A549 (cell line): ENCODE results near the gene FAM240B. TPM values are rescaled to one million over a fixed set of nuclear protein-coding genes. Genes with fewer than 3 reads are reported as not detected.

Experiments used
- ATAC-seq, 2 experiments: fragments of 200-7000 bp in 1 of 2; fragments of >200 bp in 1 of 2; cut with Nextera tagmentation in 1 of 2; cut with Tn5 transposase in 1 of 2; 3 replicates each; pipeline versions ENCODE4 v1.8.0 to v1.9.1; 2018 to 2020; ENCODE audit warnings: mild to moderate bottlenecking in 1 of 2, moderate library complexity in 1 of 2
- CTCF ChIA-PET: fragments of 300-600 bp; sonication (Branson Sonifier 250); formaldehyde crosslinking; extraction: SDS; loops from one replicate; lab custom pipeline; 2021; ENCODE audit warnings: antibody characterized with exemption, inconsistent platforms; lab: Yijun Ruan, JAX
- POLR2A ChIA-PET: fragments of 350-600 bp; formaldehyde crosslinking; extraction: SDS; loops from one replicate; lab custom pipeline; 2021; ENCODE audit warnings: antibody characterized with exemption, inconsistent platforms; lab: Yijun Ruan, JAX
- DNase-seq, 2 experiments: peaks; one replicate each; pipeline versions ENCODE4 v3.0.0 to v3.0.0-alpha.2; 2011 to 2016; ENCODE audit warnings: low read depth in 1 of 2, low spot score in 1 of 2
- FAIRE-seq: peaks from 2 replicates; lab custom pipeline; 2011; peaks lifted over from hg19 to GRCh38; lab: Jason Lieb, UNC
- H3K27ac ChIP-seq, 2 experiments: fragments of >200 bp; sonication (Bioruptor Twin); formaldehyde crosslinking; 3 replicates each; pipeline ENCODE4 v1.5.1; 2016 to 2017
- H3K4me1 ChIP-seq: fragments of >200 bp; sonication (Bioruptor Twin); formaldehyde crosslinking; 3 replicates; pipeline ENCODE4 v1.6.1; 2016
- H3K4me2 ChIP-seq: fragments of >200 bp; sonication (Bioruptor Twin); formaldehyde crosslinking; 3 replicates; pipeline ENCODE4 v1.6.1; 2016
- H3K4me3 ChIP-seq: fragments of >200 bp; sonication (Bioruptor Twin); formaldehyde crosslinking; 3 replicates; pipeline ENCODE4 v1.5.1; 2016
- H3K9me3 ChIP-seq: fragments of >200 bp; sonication (Bioruptor Twin); formaldehyde crosslinking; 3 replicates; pipeline ENCODE4 v1.6.1; 2016
- BHLHE40 ChIP-seq: IDR thresholded peaks from 2 replicates; pipeline ENCODE4 v1.6.1; 2012; ENCODE audit warnings: low read depth, low read length, inconsistent platforms
- CBX2 ChIP-seq: fragments of 200-600 bp; sonication (generic); IDR thresholded peaks from 2 replicates; pipeline ENCODE4 v1.6.1; 2016; ENCODE audit warnings: low read depth, mild to moderate bottlenecking, borderline replicate concordance
- CHD2 ChIP-seq: fragments of 150-350 bp; IDR thresholded peaks from 2 replicates; pipeline ENCODE4 v1.6.1; 2014; ENCODE audit warnings: low read length; ENCODE audit not compliant: partially characterized antibody
- E2F6 ChIP-seq: IDR thresholded peaks from 2 replicates; pipeline ENCODE4 v1.6.1; 2012; ENCODE audit warnings: low read depth, borderline replicate concordance
- FOSB ChIP-seq: fragments of 250-450 bp; sonication (Bioruptor Pico); IDR thresholded peaks from 2 replicates; pipeline ENCODE4 v1.5.0; 2020; ENCODE audit warnings: mild to moderate bottlenecking, moderate library complexity
- HDAC2 ChIP-seq: fragments of 200-600 bp; sonication (generic); IDR thresholded peaks from 2 replicates; pipeline ENCODE4 v1.6.1; 2016
- HOXB13 ChIP-seq: fragments of 250-450 bp; sonication (Bioruptor Pico); IDR thresholded peaks from 2 replicates; pipeline ENCODE4 v1.5.0; 2020; ENCODE audit warnings: low read depth, mild to moderate bottlenecking, moderate library complexity
- HOXB5 ChIP-seq: fragments of 250-450 bp; sonication (Bioruptor Pico); IDR thresholded peaks from 2 replicates; pipeline ENCODE4 v1.5.0; 2020; ENCODE audit warnings: mild to moderate bottlenecking, moderate library complexity
- JUNB ChIP-seq: fragments of >200 bp; sonication (Bioruptor Twin); formaldehyde crosslinking; IDR thresholded peaks from 2 replicates; pipeline ENCODE4 v1.6.1; 2016
- KDM5A ChIP-seq: fragments of 200-600 bp; sonication (generic); IDR thresholded peaks from 2 replicates; pipeline ENCODE4 v1.6.1; 2016; ENCODE audit warnings: antibody characterized with exemption, mild to moderate bottlenecking
- MAZ ChIP-seq: fragments of 150-350 bp; IDR thresholded peaks from 2 replicates; pipeline ENCODE4 v1.6.1; 2014; ENCODE audit warnings: antibody characterized with exemption, low read depth, low read length, borderline replicate concordance
- MYC ChIP-seq: IDR thresholded peaks from 2 replicates; pipeline ENCODE4 v1.6.1; 2012; ENCODE audit warnings: mild to moderate bottlenecking, inconsistent platforms, low read length, improper control_type of control experiment, borderline replicate concordance
- NFE2L2 ChIP-seq: fragments of 150-350 bp; conservative IDR thresholded peaks from 2 replicates; pipeline ENCODE4 v1.6.1; 2014; ENCODE audit warnings: low read length
- NR3C1 ChIP-seq: fragments of >200 bp; sonication (Bioruptor Twin); formaldehyde crosslinking; IDR thresholded peaks from 3 replicates; pipeline ENCODE4 v1.6.1; 2017
- POLR2A ChIP-seq: IDR thresholded peaks from 2 replicates; pipeline ENCODE4 v1.6.1; 2012; ENCODE audit warnings: mild to moderate bottlenecking, low read length
- RAD21 ChIP-seq, 2 experiments: fragments of >200 bp in 1 of 2; sonication (Bioruptor Twin) in 1 of 2; formaldehyde crosslinking in 1 of 2; IDR thresholded peaks in 1 of 2; conservative IDR thresholded peaks in 1 of 2; 2 replicates in 1 of 2; 3 replicates in 1 of 2; pipeline ENCODE4 v1.6.1; 2012 to 2018; ENCODE audit warnings: inconsistent platforms in 1 of 2
- RCOR1 ChIP-seq: fragments of 150-350 bp; IDR thresholded peaks from 2 replicates; pipeline ENCODE4 v1.6.1; 2014; ENCODE audit warnings: antibody characterized with exemption, low read length, low read depth
- RNF2 ChIP-seq: fragments of 200-600 bp; sonication (generic); IDR thresholded peaks from 2 replicates; pipeline ENCODE4 v1.6.1; 2016; ENCODE audit warnings: low read depth, mild to moderate bottlenecking, antibody characterized with exemption, moderate library complexity, borderline replicate concordance
- SREBF2 ChIP-seq: fragments of 450-650 bp; IDR thresholded peaks from 2 replicates; pipeline ENCODE4 v1.6.1; 2014; ENCODE audit warnings: mild to moderate bottlenecking, moderate library complexity
- ZSCAN20 ChIP-seq: fragments of 250-450 bp; sonication (Bioruptor Pico); IDR thresholded peaks from 2 replicates; pipeline ENCODE4 v1.8.0; 2022; ENCODE audit warnings: mild to moderate bottlenecking, moderate library complexity
- WGBS: methylation state at CpG from one replicate; pipeline ENCODE4 v1.1.6; 2017; ENCODE audit errors: missing lambda C conversion rate; 5-methylcytosine and 5-hydroxymethylcytosine counted together
- polyA plus RNA-seq, 4 experiments: library from polyadenylated mRNA; depleted of rRNA in 3 of 4; stranded (reverse); fragments of >200 nt; fragmentation: RNase III in 1 of 4; extraction: RNeasy Plus Mini Kit Qiagen cat#74134 plus additional on column Dnase treatment in 1 of 4; gene quantifications; 2 replicates in 3 of 4; 3 replicates in 1 of 4; pipeline ENCODE4 v1.2.3, GENCODE V29; 2011 to 2017
- TF ChIP-seq, protein P1 (sequence below): fragments of 200-600 bp; sonication (generic); IDR thresholded peaks from 2 replicates; pipeline ENCODE4 v1.6.1; 2016; ENCODE audit warnings: antibody characterized with exemption, mild to moderate bottlenecking, moderate library complexity
- TF ChIP-seq, protein P2 (sequence below): fragments of 250-450 bp; sonication (Bioruptor Pico); IDR thresholded peaks from 2 replicates; pipeline ENCODE4 v1.5.0; 2021; ENCODE audit warnings: mild to moderate bottlenecking, moderate library complexity, borderline replicate concordance

FAM240B gene
- polyA plus RNA-seq, 2 of the 4 experiments (the other 2 are of a cell fraction) = not detected

DNA sequence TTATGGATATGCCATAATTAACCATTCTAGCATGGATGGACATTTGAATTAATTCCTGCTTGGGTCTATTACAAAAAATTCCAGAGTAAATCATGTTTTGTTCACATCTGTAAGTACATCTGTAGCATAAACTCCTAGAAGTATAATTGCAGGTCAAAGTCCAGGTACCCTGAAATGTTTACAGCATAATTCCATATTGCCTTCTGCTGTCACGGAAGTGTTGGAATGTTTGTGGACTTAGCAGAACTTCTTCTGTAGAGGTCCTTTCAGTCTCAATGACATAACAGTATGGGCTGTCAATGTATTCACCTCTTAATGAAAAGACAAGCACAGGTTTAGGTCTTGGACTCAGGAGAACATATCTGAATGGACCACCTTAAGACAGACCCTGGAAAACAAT is 1.8 kb downstream of the FAM240B start:
- Histone ChIP-seq H3K4me1 (peaks cover 7% of the 10 kb centered on the region; the same call in 2 of the 3 replicates), H3K4me3 (no peak overlapping the region), H3K9me3 (no peaks in the 10 kb centered on the region), H3K4me2 (no peak overlapping the region), H3K27ac (no peak overlapping the region)
- TF ChIP-seq E2F6 = no peak
- no peak for TF ChIP-seq JUNB
- no peak for TF ChIP-seq ZSCAN20
- TF ChIP-seq BHLHE40 = no peak
- TF ChIP-seq HOXB5 (CRISPR knock-in tag) = no peak
- no peak for TF ChIP-seq POLR2A
- ChIA-PET CTCF (no interaction called here), POLR2A (no interaction called here)
- ATAC-seq (no peak), FAIRE-seq (no peak), DNase-seq (no peak)
- 89% methylated on average over 1 of the region's 1 CpG for WGBS

DNA sequence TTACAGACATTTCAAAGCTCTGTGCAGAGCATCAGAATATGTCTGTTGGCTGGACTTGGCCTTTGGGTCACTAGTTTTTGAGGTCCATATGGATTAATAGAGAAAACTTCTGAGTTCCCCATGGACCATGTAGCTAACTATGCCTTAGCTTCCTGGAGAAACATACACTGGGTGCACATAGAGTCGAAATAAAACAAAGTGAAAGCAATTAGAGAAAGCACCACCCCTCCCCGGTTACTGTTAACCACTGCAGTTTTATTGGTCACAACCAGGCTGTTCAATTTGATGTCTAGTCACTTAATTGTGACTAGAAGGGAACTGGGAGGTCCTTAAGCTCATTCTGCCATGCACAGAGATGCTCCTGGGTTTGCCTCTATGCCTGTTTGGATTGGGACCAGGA is 4.2 kb downstream of the FAM240B start:
- peaks cover 13% of the 10 kb centered on the region; the same call in 2 of the 3 replicates for H3K4me1 ChIP-seq
- no peak overlapping the region for H3K4me3 ChIP-seq
- whole genome bisulfite sequencing = 38% methylated on average over 2 of the region's 2 CpGs
- no peak overlapping the region for H3K27ac ChIP-seq
- FAIRE-seq (no peak), DNase-seq (no peak), ATAC-seq (no peak)
- H3K4me2 ChIP-seq = no peak overlapping the region
- TF ChIP-seq NR3C1 (no peak), RNF2 (no peak), RCOR1 (no peak), FOSB (CRISPR knock-in tag) (no peak), CHD2 (no peak), HDAC2 (no peak), KDM5A (no peak), RAD21 (conservative IDR thresholded peaks at IDR 0.05 in 1 of 2, IDR thresholded peaks at IDR 0.05 in 1 of 2) (no peak), NFE2L2 (no peak), BHLHE40 (no peak), SREBF2 (no peak), MYC (no peak), CBX2 (no peak), MAZ (no peak), HOXB13 (CRISPR knock-in tag) (no peak)
- TF ChIP-seq, protein P1, sequence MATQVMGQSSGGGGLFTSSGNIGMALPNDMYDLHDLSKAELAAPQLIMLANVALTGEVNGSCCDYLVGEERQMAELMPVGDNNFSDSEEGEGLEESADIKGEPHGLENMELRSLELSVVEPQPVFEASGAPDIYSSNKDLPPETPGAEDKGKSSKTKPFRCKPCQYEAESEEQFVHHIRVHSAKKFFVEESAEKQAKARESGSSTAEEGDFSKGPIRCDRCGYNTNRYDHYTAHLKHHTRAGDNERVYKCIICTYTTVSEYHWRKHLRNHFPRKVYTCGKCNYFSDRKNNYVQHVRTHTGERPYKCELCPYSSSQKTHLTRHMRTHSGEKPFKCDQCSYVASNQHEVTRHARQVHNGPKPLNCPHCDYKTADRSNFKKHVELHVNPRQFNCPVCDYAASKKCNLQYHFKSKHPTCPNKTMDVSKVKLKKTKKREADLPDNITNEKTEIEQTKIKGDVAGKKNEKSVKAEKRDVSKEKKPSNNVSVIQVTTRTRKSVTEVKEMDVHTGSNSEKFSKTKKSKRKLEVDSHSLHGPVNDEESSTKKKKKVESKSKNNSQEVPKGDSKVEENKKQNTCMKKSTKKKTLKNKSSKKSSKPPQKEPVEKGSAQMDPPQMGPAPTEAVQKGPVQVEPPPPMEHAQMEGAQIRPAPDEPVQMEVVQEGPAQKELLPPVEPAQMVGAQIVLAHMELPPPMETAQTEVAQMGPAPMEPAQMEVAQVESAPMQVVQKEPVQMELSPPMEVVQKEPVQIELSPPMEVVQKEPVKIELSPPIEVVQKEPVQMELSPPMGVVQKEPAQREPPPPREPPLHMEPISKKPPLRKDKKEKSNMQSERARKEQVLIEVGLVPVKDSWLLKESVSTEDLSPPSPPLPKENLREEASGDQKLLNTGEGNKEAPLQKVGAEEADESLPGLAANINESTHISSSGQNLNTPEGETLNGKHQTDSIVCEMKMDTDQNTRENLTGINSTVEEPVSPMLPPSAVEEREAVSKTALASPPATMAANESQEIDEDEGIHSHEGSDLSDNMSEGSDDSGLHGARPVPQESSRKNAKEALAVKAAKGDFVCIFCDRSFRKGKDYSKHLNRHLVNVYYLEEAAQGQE = no peak
- TF ChIP-seq, protein P2, sequence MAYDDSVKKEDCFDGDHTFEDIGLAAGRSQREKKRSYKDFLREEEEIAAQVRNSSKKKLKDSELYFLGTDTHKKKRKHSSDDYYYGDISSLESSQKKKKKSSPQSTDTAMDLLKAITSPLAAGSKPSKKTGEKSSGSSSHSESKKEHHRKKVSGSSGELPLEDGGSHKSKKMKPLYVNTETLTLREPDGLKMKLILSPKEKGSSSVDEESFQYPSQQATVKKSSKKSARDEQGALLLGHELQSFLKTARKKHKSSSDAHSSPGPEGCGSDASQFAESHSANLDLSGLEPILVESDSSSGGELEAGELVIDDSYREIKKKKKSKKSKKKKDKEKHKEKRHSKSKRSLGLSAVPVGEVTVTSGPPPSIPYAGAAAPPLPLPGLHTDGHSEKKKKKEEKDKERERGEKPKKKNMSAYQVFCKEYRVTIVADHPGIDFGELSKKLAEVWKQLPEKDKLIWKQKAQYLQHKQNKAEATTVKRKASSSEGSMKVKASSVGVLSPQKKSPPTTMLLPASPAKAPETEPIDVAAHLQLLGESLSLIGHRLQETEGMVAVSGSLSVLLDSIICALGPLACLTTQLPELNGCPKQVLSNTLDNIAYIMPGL = no peak
- ChIA-PET POLR2A (no interaction called here), CTCF (interaction anchor here (1.2 to 2.0 kb wide), 4 partner anchors 8 to 12 kb away, joined by 3 to 7 read pairs (median 4); no protein-coding TSS in a partner anchor)
- no peaks in the 10 kb centered on the region for H3K9me3 ChIP-seq
